Measurements from ENCODE around the gene STRN4. TPM values are rescaled to one million over a fixed set of nuclear protein-coding genes. Genes with fewer than 3 reads are reported as not detected.

Gene STRN4
- polyA plus RNA-seq, 1 donor from 2014 or later = 153 TPM

DNA sequence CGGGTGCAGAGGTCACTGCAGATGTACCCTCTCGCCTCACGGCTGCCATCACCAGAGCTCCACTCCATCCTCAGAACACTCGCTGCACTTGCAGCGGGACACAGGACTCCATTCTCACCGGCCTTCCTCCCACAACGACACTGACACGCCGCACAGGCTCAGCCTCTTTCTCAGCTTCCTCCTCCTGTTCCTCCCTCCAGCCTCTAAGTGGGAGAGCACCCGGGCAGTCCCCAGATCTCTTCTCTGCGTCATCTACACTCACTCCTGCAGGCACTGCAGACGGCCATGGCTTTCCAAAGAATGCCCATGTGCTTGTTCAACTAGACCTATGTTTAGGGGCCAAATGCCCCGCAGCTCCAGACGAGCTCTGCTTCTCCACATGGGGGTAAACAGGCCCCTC lies 14.7 kb downstream of the STRN4 start:
- H3K4me2 ChIP-seq (ENCODE audit: low read length) = no peak overlapping the region
- no peaks in the 10 kb centered on the region for H3K9me2 ChIP-seq (ENCODE audit: insufficient read depth, low read length)
- peaks cover 11% of the 10 kb centered on the region for H3K79me2 ChIP-seq (replicated peaks; ENCODE audit: insufficient read depth, low read length)
- H2AFZ ChIP-seq (ENCODE audit: low read depth, low read length) = no peak overlapping the region
- H3K4me3 ChIP-seq (ENCODE audit: low read length) = no peak overlapping the region
- no peaks in the 10 kb centered on the region for H3K27me3 ChIP-seq (ENCODE audit: insufficient read depth, low read depth, low read length)
- TF ChIP-seq POLR2AphosphoS5 (IDR thresholded peaks at IDR 0.05) = no peak
- TF ChIP-seq EZH2 (IDR thresholded peaks at IDR 0.05; ENCODE audit: borderline replicate concordance, insufficient read depth, low read length, poor library complexity, severe bottlenecking) = no peak
- no peak for TF ChIP-seq TAF1 (IDR thresholded peaks at IDR 0.05; ENCODE audit: low read depth)
- TF ChIP-seq SMC3 (conservative IDR thresholded peaks at IDR 0.05; ENCODE audit: poor library complexity) = no peak
- no peak for TF ChIP-seq MXI1 (conservative IDR thresholded peaks at IDR 0.05; ENCODE audit: poor library complexity, severe bottlenecking)
- no peak for TF ChIP-seq CTCF (IDR thresholded peaks at IDR 0.05; ENCODE audit: poor library complexity, severe bottlenecking)
- no peak for TF ChIP-seq EP300 (conservative IDR thresholded peaks at IDR 0.05; ENCODE audit: poor library complexity, severe bottlenecking)
- no peak for TF ChIP-seq RAD21 (conservative IDR thresholded peaks at IDR 0.05)
- TF ChIP-seq, protein P1, sequence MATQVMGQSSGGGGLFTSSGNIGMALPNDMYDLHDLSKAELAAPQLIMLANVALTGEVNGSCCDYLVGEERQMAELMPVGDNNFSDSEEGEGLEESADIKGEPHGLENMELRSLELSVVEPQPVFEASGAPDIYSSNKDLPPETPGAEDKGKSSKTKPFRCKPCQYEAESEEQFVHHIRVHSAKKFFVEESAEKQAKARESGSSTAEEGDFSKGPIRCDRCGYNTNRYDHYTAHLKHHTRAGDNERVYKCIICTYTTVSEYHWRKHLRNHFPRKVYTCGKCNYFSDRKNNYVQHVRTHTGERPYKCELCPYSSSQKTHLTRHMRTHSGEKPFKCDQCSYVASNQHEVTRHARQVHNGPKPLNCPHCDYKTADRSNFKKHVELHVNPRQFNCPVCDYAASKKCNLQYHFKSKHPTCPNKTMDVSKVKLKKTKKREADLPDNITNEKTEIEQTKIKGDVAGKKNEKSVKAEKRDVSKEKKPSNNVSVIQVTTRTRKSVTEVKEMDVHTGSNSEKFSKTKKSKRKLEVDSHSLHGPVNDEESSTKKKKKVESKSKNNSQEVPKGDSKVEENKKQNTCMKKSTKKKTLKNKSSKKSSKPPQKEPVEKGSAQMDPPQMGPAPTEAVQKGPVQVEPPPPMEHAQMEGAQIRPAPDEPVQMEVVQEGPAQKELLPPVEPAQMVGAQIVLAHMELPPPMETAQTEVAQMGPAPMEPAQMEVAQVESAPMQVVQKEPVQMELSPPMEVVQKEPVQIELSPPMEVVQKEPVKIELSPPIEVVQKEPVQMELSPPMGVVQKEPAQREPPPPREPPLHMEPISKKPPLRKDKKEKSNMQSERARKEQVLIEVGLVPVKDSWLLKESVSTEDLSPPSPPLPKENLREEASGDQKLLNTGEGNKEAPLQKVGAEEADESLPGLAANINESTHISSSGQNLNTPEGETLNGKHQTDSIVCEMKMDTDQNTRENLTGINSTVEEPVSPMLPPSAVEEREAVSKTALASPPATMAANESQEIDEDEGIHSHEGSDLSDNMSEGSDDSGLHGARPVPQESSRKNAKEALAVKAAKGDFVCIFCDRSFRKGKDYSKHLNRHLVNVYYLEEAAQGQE (IDR thresholded peaks at IDR 0.05; ENCODE audit: borderline replicate concordance) = no peak
- no peaks in the 10 kb centered on the region for H3K9me3 ChIP-seq (ENCODE audit: low read length)
- H3K9ac ChIP-seq (ENCODE audit: low read length) = no peak overlapping the region
- H3K36me3 ChIP-seq (ENCODE audit: insufficient read depth, low read length) = peaks cover 2% of the 10 kb centered on the region
- peaks cover 18% of the 10 kb centered on the region for H4K20me1 ChIP-seq (ENCODE audit: insufficient read depth)
- H3F3A ChIP-seq (ENCODE audit: insufficient read depth, low read length, poor library complexity, severe bottlenecking) = no peaks in the 10 kb centered on the region
- H3K27ac ChIP-seq (ENCODE audit: low read length) = no peak overlapping the region

- H3K9ac ChIP-seq (ENCODE audit: low read length) = no peak overlapping the region
- H3K9me2 ChIP-seq (ENCODE audit: insufficient read depth, low read length) = no peaks in the 10 kb centered on the region
- H4K20me1 ChIP-seq (ENCODE audit: insufficient read depth) = peaks cover 18% of the 10 kb centered on the region
- H3K4me2 ChIP-seq (ENCODE audit: low read length) = no peak overlapping the region
- no peaks in the 10 kb centered on the region for H3K27me3 ChIP-seq (ENCODE audit: insufficient read depth, low read depth, low read length)
- no peak overlapping the region for H3K4me3 ChIP-seq (ENCODE audit: low read length)
- no peak overlapping the region for H2AFZ ChIP-seq (ENCODE audit: low read depth, low read length)
- no peaks in the 10 kb centered on the region for H3K9me3 ChIP-seq (ENCODE audit: low read length)
- no peak overlapping the region for H3K27ac ChIP-seq (ENCODE audit: low read length)
- H3F3A ChIP-seq (ENCODE audit: insufficient read depth, low read length, poor library complexity, severe bottlenecking) = no peaks in the 10 kb centered on the region
- TF ChIP-seq MXI1 (conservative IDR thresholded peaks at IDR 0.05; ENCODE audit: poor library complexity, severe bottlenecking) (no peak), CTCF (IDR thresholded peaks at IDR 0.05; ENCODE audit: poor library complexity, severe bottlenecking) (no peak), TAF1 (IDR thresholded peaks at IDR 0.05; ENCODE audit: low read depth) (no peak), EZH2 (IDR thresholded peaks at IDR 0.05; ENCODE audit: borderline replicate concordance, insufficient read depth, low read length, poor library complexity, severe bottlenecking) (no peak), SMC3 (conservative IDR thresholded peaks at IDR 0.05; ENCODE audit: poor library complexity) (no peak), EP300 (conservative IDR thresholded peaks at IDR 0.05; ENCODE audit: poor library complexity, severe bottlenecking) (no peak)
- TF ChIP-seq, protein P1 (IDR thresholded peaks at IDR 0.05; ENCODE audit: borderline replicate concordance) = no peak
- H3K36me3 ChIP-seq (ENCODE audit: insufficient read depth, low read length) = no peaks in the 10 kb centered on the region
- H3K79me2 ChIP-seq (replicated peaks; ENCODE audit: insufficient read depth, low read length) = peaks cover 11% of the 10 kb centered on the region
Measured at GRCh38 chr19:46731007-46731501, 15.2 kb downstream of the STRN4 start.

Measured in neural cell (in vitro differentiated cells).